Measurements from ENCODE around the gene CLCN1.

CLCN1 gene

DNA sequence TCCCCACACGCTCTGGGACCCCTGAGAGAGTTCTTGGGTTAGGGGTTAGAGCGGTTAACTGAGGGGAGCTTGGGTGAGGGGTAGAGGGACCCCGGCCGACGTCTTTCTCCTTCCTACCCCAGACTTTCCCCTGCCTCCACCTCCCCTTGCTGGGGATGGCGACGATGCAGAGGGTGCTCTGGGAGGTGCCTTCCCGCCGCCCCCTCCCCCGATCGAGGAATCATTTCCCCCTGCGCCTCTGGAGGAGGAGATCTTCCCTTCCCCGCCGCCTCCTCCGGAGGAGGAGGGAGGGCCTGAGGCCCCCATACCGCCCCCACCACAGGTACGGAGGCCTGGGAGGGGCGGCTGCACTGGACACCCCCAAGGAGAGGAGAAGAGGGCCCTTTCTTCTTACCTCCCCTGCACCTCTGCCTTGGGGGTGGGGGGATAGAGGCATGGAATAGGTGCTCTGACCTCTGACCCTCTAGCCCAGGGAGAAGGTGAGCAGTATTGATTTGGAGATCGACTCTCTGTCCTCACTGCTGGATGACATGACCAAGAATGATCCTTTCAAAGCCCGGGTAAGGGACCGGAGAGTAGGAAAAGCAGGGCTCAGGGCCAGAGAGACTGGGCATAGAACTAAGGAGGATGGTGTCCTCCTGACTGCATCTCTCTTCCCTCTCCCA lies 66.3 kb downstream of the CLCN1 start:
- no peak for DNase-seq (ENCODE audit: extremely low read depth, low read depth)
- TF ChIP-seq, protein P1, sequence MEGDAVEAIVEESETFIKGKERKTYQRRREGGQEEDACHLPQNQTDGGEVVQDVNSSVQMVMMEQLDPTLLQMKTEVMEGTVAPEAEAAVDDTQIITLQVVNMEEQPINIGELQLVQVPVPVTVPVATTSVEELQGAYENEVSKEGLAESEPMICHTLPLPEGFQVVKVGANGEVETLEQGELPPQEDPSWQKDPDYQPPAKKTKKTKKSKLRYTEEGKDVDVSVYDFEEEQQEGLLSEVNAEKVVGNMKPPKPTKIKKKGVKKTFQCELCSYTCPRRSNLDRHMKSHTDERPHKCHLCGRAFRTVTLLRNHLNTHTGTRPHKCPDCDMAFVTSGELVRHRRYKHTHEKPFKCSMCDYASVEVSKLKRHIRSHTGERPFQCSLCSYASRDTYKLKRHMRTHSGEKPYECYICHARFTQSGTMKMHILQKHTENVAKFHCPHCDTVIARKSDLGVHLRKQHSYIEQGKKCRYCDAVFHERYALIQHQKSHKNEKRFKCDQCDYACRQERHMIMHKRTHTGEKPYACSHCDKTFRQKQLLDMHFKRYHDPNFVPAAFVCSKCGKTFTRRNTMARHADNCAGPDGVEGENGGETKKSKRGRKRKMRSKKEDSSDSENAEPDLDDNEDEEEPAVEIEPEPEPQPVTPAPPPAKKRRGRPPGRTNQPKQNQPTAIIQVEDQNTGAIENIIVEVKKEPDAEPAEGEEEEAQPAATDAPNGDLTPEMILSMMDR (IDR thresholded peaks at IDR 0.05; ENCODE audit: low read depth, low read length), result no peak

DNA sequence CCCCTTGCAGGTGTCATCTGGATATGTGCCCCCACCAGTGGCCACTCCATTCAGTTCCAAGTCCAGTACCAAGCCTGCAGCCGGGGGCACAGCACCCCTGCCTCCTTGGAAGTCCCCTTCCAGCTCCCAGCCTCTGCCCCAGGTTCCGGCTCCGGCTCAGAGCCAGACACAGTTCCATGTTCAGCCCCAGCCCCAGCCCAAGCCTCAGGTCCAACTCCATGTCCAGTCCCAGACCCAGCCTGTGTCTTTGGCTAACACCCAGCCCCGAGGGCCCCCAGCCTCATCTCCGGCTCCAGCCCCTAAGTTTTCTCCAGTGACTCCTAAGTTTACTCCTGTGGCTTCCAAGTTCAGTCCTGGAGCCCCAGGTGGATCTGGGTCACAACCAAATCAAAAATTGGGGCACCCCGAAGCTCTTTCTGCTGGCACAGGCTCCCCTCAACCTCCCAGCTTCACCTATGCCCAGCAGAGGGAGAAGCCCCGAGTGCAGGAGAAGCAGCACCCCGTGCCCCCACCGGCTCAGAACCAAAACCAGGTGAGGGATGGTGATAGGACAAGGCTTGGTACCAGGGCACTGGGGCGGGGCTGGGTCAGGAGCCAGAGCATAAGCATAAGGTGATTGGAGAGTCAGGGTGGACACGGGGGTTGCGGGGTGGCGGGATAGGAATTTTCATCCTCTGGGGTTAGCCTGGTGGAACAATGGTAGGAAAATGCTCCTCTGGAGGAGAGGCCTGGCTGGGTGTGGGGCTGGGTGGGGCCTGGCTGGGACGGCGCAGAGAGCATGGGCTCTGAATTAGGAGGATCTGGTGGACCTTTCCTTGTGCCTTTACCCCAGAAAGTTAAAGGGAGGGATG lies 67.1 kb downstream of the CLCN1 start:
- no peak for DNase-seq (ENCODE audit: extremely low read depth, low read depth)
- TF ChIP-seq, protein P1 (IDR thresholded peaks at IDR 0.05; ENCODE audit: low read depth, low read length), result no peak

DNA sequence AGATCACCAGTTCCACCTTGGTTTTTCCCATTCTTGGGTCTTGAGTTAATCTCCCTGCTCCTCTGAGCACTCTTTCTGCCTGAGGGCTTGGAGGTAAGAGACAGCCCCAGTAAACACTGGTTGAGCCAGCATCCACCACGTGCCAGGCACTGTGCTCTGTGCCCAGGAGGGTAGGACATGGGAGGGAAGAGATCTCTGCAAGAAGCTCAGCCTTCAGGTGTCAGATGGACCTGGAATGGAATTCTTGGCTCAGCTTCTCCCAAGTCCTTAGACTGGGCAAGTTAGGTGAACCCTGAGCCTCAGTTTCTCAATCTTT lies 67.7 kb downstream of the CLCN1 start:
- DNase-seq (ENCODE audit: extremely low read depth, low read depth), result no peak
- TF ChIP-seq, protein P1 (IDR thresholded peaks at IDR 0.05; ENCODE audit: low read depth, low read length), result no peak

DNA sequence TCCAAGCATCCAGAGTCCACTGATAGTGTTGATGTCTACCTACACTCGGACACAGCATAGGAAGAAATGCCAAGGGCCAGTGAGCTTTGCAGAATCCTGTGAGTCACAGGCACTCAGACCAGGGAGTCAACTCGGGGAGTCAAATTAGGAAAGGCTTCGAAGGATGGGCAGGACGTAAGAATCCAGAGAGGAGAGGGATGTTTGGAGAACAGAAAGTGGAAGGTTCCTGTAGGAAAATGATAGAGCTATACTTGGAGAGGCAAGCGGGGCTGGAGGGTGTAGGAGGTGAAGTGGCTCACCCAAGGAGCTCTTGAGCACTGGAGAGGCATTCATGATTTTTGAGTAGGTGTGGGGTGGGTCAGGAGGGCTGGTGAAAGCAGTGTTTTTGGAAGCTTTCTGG lies 68.2 kb downstream of the CLCN1 start:
- TF ChIP-seq, protein P1 (IDR thresholded peaks at IDR 0.05; ENCODE audit: low read depth, low read length), result no peak
- DNase-seq (ENCODE audit: extremely low read depth, low read depth), result no peak

DNA sequence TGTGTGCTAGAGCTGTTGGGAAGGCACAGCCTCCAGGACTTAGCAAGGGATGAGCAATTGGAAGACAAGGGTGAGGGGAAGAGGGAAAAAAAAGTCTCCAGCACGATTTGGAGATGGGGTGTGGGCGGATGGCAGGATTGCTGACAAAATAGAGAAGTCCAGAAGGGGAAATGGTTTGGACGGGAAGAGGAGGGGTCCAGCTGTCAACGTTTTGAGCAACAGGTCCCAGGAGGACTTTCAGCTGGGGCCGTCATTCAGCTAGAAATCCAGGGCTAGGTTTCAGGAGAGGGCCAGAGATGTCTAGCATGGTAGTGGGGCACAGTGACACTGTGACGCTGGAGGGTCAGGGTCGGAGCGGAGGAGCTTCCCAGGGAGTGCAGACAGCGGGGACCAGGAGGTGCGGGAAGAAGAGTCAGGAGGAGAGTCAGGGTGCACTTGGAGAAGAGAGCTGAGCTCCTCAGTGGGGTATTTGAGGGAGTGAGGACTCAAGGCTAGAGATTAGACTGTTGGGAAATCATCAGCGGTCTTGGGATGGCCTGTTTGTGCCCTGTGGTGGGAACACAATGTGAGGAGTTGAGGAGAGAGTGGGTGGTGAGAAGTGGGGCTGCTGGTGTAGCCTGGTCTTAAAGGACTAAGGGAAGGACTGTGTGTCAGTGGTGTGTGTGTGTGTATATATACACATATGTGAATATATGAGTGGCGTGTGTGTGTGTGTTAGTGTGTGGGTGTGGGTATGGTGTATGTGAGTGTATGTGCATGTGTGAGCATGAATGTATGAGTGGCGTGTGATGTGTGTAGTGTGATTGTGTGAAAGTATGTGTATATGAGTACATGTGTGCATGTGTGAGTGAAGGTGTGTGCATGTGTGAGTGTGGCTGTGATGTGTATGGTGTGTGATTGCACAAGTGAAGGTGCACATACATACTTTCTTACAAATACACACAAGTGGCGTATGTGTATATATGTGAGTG lies 69.0 kb downstream of the CLCN1 start:
- DNase-seq (ENCODE audit: extremely low read depth, low read depth), result no peak
- TF ChIP-seq, protein P1 (IDR thresholded peaks at IDR 0.05; ENCODE audit: low read depth, low read length), result no peak

DNA sequence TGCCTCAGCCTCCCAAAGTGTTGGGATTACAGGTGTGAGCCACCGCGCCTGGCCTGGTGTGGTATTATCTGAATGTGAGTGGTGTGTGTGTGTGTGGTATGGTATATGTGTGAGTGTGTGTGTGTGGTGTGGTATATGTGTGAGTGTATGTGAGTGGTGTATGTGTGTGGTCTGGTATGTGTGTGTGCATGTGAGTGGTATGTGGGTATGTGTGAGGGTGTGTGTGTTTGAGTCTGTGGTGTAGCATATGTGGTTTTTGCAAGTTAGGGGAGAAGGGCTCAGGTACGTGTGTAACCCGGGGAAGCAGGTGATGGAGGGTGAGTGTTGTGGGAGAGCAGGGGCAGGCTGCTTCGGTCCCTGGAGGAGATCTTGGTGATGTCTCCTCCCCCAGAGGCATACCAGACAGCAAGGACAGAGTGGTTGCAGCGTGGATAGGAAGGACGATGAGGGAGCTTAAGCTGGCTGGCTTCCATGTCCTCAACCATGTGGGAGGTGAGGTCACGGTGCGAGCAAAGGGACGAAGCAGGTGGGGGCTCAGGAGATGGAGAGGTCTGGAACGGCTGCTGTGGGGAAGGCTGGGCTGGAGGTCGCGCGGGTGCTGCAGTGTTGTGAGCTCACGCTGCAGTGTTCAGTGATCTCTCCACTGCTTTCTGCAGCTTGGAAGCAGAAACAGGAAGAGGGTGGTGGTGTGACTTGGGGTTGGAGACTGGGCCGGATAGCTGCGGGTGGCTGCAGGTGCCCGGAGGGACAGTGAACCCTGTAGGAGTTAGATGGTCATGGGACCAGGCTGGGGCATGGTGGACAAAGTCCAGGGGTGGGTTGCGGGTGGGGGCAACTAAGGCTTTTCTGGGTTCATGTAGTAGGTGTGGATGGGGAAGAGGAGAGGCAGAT lies 70.2 kb downstream of the CLCN1 start:
- TF ChIP-seq, protein P1 (IDR thresholded peaks at IDR 0.05; ENCODE audit: low read depth, low read length), result no peak
- DNase-seq (ENCODE audit: extremely low read depth, low read depth), result no peak
